GM23338 (cell line): ENCODE results near the gene GLG1. TPM values are rescaled to one million over a fixed set of nuclear protein-coding genes. Genes with fewer than 3 reads are reported as not detected.

ENCODE experiments used
- ATAC-seq: fragments of 200-7000 bp; cut with Tn5 transposase; 3 replicates; pipeline ENCODE4 v1.9.1; 2020
- DNase-seq: peaks from one replicate; pipeline ENCODE4 v3.0.0-alpha.2; 2015; ENCODE audit warnings: low spot score
- H2AFZ ChIP-seq: fragments of 200-600 bp; sonication (generic); 2 replicates; pipeline ENCODE4 v1.8.0; 2016; ENCODE audit warnings: antibody characterized with exemption, mild to moderate bottlenecking, moderate library complexity
- H3F3A ChIP-seq: fragments of 200-600 bp; sonication (generic); replicated peaks from 2 replicates; pipeline ENCODE4 v1.8.0; 2017; ENCODE audit warnings: antibody characterized with exemption, mixed run types, low read depth
- H3K27ac ChIP-seq: fragments of 200-600 bp; sonication (generic); 2 replicates; pipeline ENCODE4 v1.6.1; 2016; ENCODE audit warnings: low read depth
- H3K27me3 ChIP-seq: fragments of 200-600 bp; sonication (generic); 2 replicates; pipeline ENCODE4 v1.8.0; 2016; ENCODE audit warnings: mild to moderate bottlenecking, mixed run types, moderate library complexity; ENCODE audit not compliant: insufficient read depth
- H3K36me3 ChIP-seq: fragments of 200-600 bp; sonication (generic); 2 replicates; pipeline ENCODE4 v1.8.0; 2016; ENCODE audit warnings: mild to moderate bottlenecking; ENCODE audit not compliant: insufficient read depth
- H3K4me1 ChIP-seq: fragments of 200-600 bp; sonication (generic); 2 replicates; pipeline ENCODE4 v1.8.0; 2016; ENCODE audit warnings: mild to moderate bottlenecking, moderate library complexity; ENCODE audit not compliant: insufficient read depth
- H3K4me2 ChIP-seq: fragments of 200-600 bp; sonication (generic); 2 replicates; pipeline ENCODE4 v1.7.1; 2017; ENCODE audit warnings: mixed run types
- H3K4me3 ChIP-seq: fragments of 200-600 bp; sonication (generic); 2 replicates; pipeline ENCODE4 v1.6.1; 2016; ENCODE audit warnings: mixed run types
- H3K79me2 ChIP-seq: fragments of 200-600 bp; sonication (generic); replicated peaks from 2 replicates; pipeline ENCODE4 v1.8.0; 2017; ENCODE audit warnings: mild to moderate bottlenecking; ENCODE audit not compliant: insufficient read depth
- H3K9me2 ChIP-seq: fragments of 200-600 bp; sonication (generic); 2 replicates; pipeline ENCODE4 v1.8.0; 2017; ENCODE audit not compliant: insufficient read depth
- H4K20me1 ChIP-seq: fragments of 200-600 bp; sonication (generic); replicated peaks from 2 replicates; pipeline ENCODE4 v1.8.0; 2017; ENCODE audit warnings: mild to moderate bottlenecking; ENCODE audit not compliant: insufficient read depth
- H3K27ac Mint-ChIP-seq: 2 replicates; pipeline ENCODE4 v1.8.0; 2020; ENCODE audit warnings: inconsistent platforms, mild to moderate bottlenecking, moderate library complexity, mixed read lengths
- H3K27me3 Mint-ChIP-seq: 3 replicates; pipeline ENCODE4 v1.8.0; 2022; ENCODE audit warnings: low read depth, mild to moderate bottlenecking, moderate library complexity, mixed read lengths, inconsistent platforms; ENCODE audit not compliant: insufficient read depth, poor library complexity
- H3K36me3 Mint-ChIP-seq: 3 replicates; pipeline ENCODE4 v1.8.0; 2021; ENCODE audit warnings: low read depth, mild to moderate bottlenecking, inconsistent platforms, moderate library complexity, mixed read lengths
- H3K4me1 Mint-ChIP-seq: 3 replicates; pipeline ENCODE4 v1.8.0; 2020; ENCODE audit warnings: mild to moderate bottlenecking, inconsistent platforms, mixed read lengths
- H3K4me3 Mint-ChIP-seq: 3 replicates; pipeline ENCODE4 v1.8.0; 2021; ENCODE audit warnings: moderate library complexity, mild to moderate bottlenecking, inconsistent platforms, mixed read lengths
- H3K9me3 Mint-ChIP-seq: 3 replicates; pipeline ENCODE4 v1.8.0; 2020; ENCODE audit warnings: moderate library complexity, mild to moderate bottlenecking, inconsistent platforms, mixed read lengths
- ETS1 ChIP-seq: IDR thresholded peaks from 2 replicates; pipeline ENCODE4 v1.6.1; 2016; ENCODE audit warnings: antibody characterized with exemption
- EZH2 ChIP-seq: fragments of 200-600 bp; sonication (generic); IDR thresholded peaks from one replicate; pipeline ENCODE4 v1.8.0; 2017; ENCODE audit warnings: antibody characterized with exemption, mild to moderate bottlenecking, low read depth; ENCODE audit not compliant: unreplicated experiment
- EZH2phosphoT487 ChIP-seq: fragments of 200-600 bp; sonication (generic); IDR thresholded peaks from one replicate; pipeline ENCODE4 v1.8.1; 2018; ENCODE audit warnings: antibody characterized with exemption; ENCODE audit not compliant: unreplicated experiment
- JUNB ChIP-seq: IDR thresholded peaks from one replicate; pipeline ENCODE4 v1.6.1; 2016; ENCODE audit warnings: antibody characterized with exemption; ENCODE audit not compliant: unreplicated experiment
- REST ChIP-seq: IDR thresholded peaks from one replicate; pipeline ENCODE4 v1.6.1; 2018; ENCODE audit warnings: antibody characterized with exemption; ENCODE audit not compliant: unreplicated experiment
- ZNF114 ChIP-seq: fragments of 250-450 bp; sonication (Bioruptor Pico); IDR thresholded peaks from 2 replicates; pipeline ENCODE4 v1.5.0; 2020; ENCODE audit warnings: mild to moderate bottlenecking, moderate library complexity
- ZNF462 ChIP-seq: fragments of 250-450 bp; sonication (Bioruptor Pico); IDR thresholded peaks from 2 replicates; pipeline ENCODE4 v1.5.0; 2020; ENCODE audit warnings: mild to moderate bottlenecking, moderate library complexity
- polyA plus RNA-seq: library from polyadenylated mRNA; unstranded; fragments of >200 nt; fragmentation: Nextera tagmentation; extraction: Ambion mirVana; gene quantifications from 2 replicates; pipeline ENCODE4 v1.2.1, GENCODE V29; 2016
- total RNA-seq: library from RNA; depleted of rRNA; stranded (reverse); fragments of >200 nt; shearing (Covaris generic); gene quantifications from 2 replicates; pipeline ENCODE4 v1.2.3, GENCODE V29; 2014

The GLG1 gene
- total and polyA plus RNA-seq, 2 experiments from 2014 or later: 61.2 to 211 TPM

GRCh38 chr16:74575807-74576643 lies 30.9 kb downstream of the GLG1 start (continued):
- TF ChIP-seq ETS1 (no peak), JUNB (no peak), EZH2phosphoT487 (no peak), ZNF114 (no peak), ZNF462 (no peak), EZH2 (no peak)

DNA sequence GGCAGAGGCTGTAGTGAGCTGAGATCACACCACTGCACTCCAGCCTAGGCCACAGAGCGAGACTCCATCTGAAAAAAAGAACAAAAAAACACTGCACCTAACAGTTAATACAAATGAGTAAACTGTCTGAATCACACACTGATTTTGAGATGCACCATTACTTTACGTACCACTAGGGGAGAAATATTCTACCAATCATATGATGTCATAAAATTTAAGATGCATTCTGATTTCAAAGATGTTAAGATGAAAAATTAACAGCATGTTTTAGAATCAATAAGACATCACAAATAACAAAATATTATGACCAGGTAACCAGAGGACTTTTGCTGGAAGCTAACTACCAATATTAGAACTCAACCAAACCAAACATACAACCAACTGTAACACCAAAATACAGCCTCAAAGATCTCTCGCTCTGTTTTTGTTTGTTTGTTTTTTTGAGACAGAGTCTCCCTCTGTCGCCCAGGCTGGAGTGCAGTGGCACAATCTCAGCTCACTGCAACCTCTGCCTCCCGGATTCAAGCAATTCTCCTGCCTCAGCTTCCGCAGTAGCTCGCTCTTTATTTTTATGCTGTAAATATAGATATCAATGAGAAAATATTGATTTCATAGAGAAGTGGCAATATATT lies 31.6 kb downstream of the GLG1 start:
- Mint-ChIP-seq H3K27ac (no peak overlapping the region), H3K27me3 (no peaks in the 10 kb centered on the region), H3K36me3 (no peaks in the 10 kb centered on the region), H3K4me1 (peaks cover 14% of the 10 kb centered on the region; the same call in 2 of the 3 replicates), H3K4me3 (no peak overlapping the region), H3K9me3 (no peaks in the 10 kb centered on the region)
- DNase-seq (no peak), ATAC-seq (no peak)
- Histone ChIP-seq H3K4me1 (0 out of 2 replicates have a peak, but pooled peaks cover 10% of the 10 kb centered on the region), H3K27ac (no peak overlapping the region), H3K4me2 (no peak overlapping the region), H4K20me1 (peaks cover 50% of the 10 kb centered on the region), H3K9me2 (no peaks in the 10 kb centered on the region), H3F3A (no peaks in the 10 kb centered on the region), H3K79me2 (peaks cover 99% of the 10 kb centered on the region), H2AFZ (no peak overlapping the region), H3K36me3 (no peaks in the 10 kb centered on the region), H3K4me3 (no peak overlapping the region), H3K27me3 (no peaks in the 10 kb centered on the region)
- no peak for TF ChIP-seq REST
- no peak for TF ChIP-seq EZH2
- no peak for TF ChIP-seq EZH2phosphoT487
